ENCODE measurements around the gene TRIP13. TPM values are rescaled to one million over a fixed set of nuclear protein-coding genes. Genes with fewer than 3 reads are reported as not detected.
A peak's percentile ranks its signal among the peaks of the same experiment; 100 is the strongest.

TRIP13 gene
- total RNA-seq, 4 donors from 2014 or later: 0.53 to 3.0 (median 1.6) TPM

DNA sequence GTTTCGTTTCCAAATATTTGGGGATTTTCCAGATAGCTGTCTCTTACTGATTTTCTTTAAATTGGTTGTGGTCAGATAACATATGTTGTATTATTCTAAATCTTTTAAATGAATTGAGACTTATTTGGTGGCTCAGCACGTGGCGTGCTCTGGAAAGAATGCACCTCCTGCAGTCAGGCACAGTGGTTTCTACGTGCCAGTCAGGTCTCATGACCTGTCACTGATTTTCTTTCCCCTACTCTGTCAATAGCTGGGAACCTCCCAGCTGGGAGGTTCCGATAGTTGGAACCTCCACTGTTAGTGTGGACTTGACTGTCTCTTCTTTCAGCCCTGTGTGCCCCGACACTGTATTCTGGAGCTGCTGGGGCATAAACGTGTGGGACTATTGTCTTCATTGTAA lies 27.6 kb downstream of the TRIP13 start:
- intact Hi-C loops (cut with DNase I; ENCODE audit: low total_unique reads): no loop called here
- H3K4me3 ChIP-seq (ENCODE audit: low read depth, poor library complexity, severe bottlenecking): no peak overlapping the region
- DNase-seq (ENCODE audit: low spot score in 2 of 2): peak in 1 of 2 donors; percentile 18
- TF ChIP-seq, protein P1, sequence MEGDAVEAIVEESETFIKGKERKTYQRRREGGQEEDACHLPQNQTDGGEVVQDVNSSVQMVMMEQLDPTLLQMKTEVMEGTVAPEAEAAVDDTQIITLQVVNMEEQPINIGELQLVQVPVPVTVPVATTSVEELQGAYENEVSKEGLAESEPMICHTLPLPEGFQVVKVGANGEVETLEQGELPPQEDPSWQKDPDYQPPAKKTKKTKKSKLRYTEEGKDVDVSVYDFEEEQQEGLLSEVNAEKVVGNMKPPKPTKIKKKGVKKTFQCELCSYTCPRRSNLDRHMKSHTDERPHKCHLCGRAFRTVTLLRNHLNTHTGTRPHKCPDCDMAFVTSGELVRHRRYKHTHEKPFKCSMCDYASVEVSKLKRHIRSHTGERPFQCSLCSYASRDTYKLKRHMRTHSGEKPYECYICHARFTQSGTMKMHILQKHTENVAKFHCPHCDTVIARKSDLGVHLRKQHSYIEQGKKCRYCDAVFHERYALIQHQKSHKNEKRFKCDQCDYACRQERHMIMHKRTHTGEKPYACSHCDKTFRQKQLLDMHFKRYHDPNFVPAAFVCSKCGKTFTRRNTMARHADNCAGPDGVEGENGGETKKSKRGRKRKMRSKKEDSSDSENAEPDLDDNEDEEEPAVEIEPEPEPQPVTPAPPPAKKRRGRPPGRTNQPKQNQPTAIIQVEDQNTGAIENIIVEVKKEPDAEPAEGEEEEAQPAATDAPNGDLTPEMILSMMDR (IDR thresholded peaks at IDR 0.05): no peak
- no peak for TF ChIP-seq POLR2A (IDR thresholded peaks at IDR 0.05)
- WGBS, 2 donors: 88 to 90% methylated on average over 7 of the region's 7 CpGs

DNA sequence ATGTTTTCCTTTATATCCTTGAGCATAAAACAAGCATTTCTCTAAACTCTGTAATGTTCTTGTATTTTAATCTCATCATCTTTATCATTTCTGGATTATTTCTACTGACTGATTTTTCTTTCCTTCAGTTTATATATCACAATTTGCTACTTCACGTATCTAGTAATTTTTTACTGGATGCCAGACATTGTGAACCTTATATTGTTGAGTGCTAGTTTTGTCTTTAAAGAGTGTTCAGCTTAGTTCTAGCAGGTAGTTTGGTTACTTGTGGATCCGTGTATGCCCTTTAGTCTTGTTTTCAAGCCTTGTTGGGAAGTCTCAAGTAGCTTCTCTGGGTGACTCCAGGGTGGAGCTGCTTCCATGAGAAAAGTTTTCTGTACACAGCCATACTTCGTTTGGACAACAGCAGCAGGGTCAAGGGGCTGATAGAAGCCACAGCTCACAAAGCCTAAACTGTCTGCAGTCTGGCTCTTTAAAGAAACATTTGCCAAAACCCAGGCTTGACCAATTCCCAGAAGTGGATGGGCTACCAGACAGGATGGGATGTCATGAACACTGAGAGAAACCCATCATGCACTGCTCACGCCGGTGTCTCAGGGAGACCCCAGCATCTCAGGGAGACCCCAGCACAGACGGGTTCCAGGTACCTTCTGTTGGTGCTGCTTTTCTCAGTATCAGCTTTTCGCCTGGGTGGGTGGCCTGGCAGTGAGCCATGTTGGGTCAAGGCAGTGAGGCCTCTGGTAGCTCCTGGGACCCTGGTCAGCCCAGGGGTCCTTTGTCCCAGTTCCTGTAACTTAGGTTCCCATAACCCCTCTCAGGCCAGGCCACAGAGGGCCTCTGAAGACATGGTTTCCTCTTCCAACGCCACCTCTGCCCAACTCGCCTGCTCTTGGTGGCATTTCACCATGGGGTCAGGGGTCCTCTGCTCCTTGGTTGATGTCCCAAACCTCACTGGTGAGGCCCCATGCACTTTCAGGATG lies 29.1 kb downstream of the TRIP13 start:
- DNase-seq (ENCODE audit: low spot score in 2 of 2): peak in 1 of 2 donors; percentile 61
- WGBS, 2 donors: 94 to 96% methylated on average over 9 of the region's 9 CpGs
- TF ChIP-seq, protein P1 (IDR thresholded peaks at IDR 0.05): no peak
- TF ChIP-seq POLR2A (IDR thresholded peaks at IDR 0.05): no peak
- H3K4me3 ChIP-seq (ENCODE audit: low read depth, poor library complexity, severe bottlenecking): no peak overlapping the region
- intact Hi-C loops (cut with DNase I; ENCODE audit: low total_unique reads): no loop called here

DNA sequence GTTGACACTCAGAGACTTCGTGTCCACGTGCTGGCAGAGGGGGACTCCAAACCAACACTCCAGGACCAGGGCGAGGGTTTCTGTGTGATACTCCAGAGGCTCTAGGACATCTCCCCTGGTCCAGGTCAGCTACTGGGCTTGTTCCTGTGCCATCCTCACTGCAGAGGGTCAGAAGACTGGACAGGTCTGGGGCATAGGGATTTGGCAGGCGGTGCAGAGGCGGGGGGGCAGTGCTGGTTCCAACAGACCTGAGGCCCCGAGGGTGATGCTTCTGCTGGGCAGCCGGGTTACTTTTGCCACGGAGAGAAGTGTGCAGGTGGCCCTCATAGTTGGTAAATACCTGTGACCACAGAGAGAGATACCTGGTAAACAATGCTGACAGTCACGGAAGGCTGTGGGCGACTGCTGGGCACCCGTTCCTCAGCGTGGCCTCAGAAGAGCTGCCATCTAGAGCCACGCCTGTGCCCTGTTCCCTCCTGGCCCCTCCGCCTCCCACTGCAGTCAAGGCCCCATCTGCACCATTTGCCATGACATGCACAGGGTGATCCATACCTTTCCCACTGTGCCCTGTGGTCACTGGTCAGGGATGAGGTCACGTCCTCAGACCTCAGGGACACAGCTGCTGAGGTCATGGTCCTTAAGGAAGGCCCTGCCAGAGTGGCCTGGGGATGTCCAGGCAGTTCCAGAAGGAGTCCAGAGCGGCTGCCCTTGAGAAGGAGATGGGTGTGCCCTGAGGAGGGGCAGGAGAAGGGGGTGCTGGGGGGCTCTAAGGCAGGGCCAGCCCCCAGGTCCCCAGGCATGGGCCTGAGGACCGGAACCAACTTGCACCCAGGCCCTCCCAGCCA lies 30.0 kb downstream of the TRIP13 start:
- TF ChIP-seq, protein P1 (IDR thresholded peaks at IDR 0.05): no peak
- no peak for TF ChIP-seq POLR2A (IDR thresholded peaks at IDR 0.05)
- WGBS, 2 donors: 90 to 94% methylated on average over 17 of the region's 17 CpGs
- intact Hi-C loops (cut with DNase I; ENCODE audit: low total_unique reads): no loop called here
- no peak overlapping the region for H3K4me3 ChIP-seq (ENCODE audit: low read depth, poor library complexity, severe bottlenecking)
- DNase-seq (ENCODE audit: low spot score in 2 of 2): peak in 1 of 2 donors; percentile 78

DNA sequence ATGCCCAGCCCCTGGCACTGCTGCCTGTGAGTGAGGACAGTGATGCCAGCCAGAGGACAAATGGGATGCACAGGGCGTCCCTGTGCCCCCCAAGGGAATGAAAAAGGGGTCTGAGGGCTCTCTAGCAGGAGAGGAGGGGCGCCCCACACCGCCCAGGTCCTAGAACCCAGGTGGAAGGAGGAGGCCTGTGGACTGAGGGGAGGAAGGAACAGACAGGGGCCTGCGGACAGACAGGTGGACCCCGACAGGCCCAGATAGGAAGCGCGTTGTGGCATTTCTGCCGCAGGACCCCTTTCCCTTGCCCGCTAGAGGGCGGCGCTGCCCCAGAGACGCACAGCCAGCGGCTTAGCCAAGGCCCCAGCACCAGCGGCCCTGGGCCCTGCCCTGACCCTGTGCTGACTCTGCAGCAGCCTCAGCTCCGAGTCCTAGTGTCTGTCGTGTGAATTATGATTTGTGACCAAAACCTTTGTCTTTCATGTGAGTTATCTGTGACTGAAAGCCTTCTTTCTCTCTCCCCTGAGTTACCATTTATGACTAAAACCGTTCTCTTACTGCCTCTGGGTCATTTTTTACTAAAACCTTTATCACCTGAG lies 30.7 kb downstream of the TRIP13 start:
- DNase-seq (ENCODE audit: low spot score in 2 of 2): peak; percentile 61 to 92
- intact Hi-C loops (cut with DNase I; ENCODE audit: low total_unique reads): no loop called here
- 25 to 29% methylated on average over 17 of the region's 17 CpGs for WGBS, 2 donors

More for the DNA sequence above, 30.7 kb downstream of the TRIP13 start:
- no peak overlapping the region for H3K4me3 ChIP-seq (ENCODE audit: low read depth, poor library complexity, severe bottlenecking)
- no peak for TF ChIP-seq POLR2A (IDR thresholded peaks at IDR 0.05)
- TF ChIP-seq, protein P1 (IDR thresholded peaks at IDR 0.05): no peak

Data from lower leg skin (tissue), 4 donors.